Subcutaneous adipose tissue (tissue), 4 donors: ENCODE results near the gene SCYL3. TPM values are rescaled to one million over a fixed set of nuclear protein-coding genes. Genes with fewer than 3 reads are reported as not detected.

Source experiments
- total RNA-seq, 4 donors: library from RNA; depleted of rRNA; stranded (reverse); fragments of >200 nt; gene quantifications; one replicate each; pipeline ENCODE4 v1.1.0, GENCODE V29; 2016
- TF ChIP-seq, protein P1 (sequence below): fragments of 450-650 bp; IDR thresholded peaks from one replicate; pipeline ENCODE4 v1.5.1; 2016; ENCODE audit warnings: low read depth, mild to moderate bottlenecking, control low read depth, antibody characterized with exemption, moderate library complexity

The SCYL3 gene
- total RNA-seq, 4 donors from 2014 or later, result 8.7 to 15.2 (median 12.6) TPM

DNA sequence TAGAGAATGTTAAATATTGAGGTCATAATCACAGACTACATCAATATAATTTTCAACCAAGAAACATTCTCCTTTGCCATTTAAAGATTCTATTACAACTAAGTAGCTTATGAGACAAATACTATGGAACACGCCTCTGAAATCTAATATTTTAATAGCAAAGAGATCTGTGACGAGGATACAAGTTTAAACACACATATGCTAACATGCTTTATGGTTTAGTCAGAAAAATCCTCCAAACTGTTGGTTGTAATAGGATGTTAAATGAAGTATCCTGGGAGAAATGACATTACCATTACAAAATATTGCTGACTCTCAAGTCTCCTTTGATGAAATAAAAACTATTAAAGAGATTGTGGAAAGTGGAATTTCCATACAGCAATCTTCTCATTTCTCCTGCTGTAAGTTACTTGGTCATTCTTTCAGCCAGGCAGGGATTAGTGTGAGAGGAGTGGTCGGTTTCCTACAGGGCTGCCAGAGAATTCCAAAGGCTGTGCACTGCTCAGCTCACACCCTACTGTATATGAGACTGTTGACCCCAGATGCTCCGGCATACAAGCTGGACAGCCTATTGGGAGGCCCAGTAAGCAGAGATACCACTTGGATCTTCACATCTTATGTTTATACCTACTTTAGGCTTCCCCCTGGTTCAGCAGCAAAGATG lies 26.6 kb downstream of the SCYL3 start:
- TF ChIP-seq, protein P1, sequence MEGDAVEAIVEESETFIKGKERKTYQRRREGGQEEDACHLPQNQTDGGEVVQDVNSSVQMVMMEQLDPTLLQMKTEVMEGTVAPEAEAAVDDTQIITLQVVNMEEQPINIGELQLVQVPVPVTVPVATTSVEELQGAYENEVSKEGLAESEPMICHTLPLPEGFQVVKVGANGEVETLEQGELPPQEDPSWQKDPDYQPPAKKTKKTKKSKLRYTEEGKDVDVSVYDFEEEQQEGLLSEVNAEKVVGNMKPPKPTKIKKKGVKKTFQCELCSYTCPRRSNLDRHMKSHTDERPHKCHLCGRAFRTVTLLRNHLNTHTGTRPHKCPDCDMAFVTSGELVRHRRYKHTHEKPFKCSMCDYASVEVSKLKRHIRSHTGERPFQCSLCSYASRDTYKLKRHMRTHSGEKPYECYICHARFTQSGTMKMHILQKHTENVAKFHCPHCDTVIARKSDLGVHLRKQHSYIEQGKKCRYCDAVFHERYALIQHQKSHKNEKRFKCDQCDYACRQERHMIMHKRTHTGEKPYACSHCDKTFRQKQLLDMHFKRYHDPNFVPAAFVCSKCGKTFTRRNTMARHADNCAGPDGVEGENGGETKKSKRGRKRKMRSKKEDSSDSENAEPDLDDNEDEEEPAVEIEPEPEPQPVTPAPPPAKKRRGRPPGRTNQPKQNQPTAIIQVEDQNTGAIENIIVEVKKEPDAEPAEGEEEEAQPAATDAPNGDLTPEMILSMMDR, result no peak

DNA sequence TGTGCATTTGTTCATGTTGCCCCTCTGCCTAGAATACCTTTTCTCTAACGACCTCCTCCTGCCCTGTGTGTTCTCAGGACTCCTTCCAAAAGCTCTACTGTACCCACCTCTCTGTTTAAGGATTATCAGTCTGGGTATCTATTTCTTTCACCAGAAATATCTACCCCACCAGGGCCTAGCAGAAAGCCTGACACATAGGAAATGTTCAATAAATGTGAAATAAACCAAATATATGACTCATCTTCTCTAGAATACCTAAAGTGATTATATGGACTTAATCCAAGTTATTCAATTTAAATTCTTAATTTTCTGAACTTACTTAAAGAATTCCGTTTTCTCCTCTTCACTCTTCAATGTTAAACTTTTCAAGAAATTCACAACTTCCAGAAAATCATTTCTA lies 27.1 kb downstream of the SCYL3 start:
- TF ChIP-seq, protein P1, result no peak

GRCh38 chr1:169860750-169861149 lies 32.9 kb downstream of the SCYL3 start:
- TF ChIP-seq, protein P1, result no peak

DNA sequence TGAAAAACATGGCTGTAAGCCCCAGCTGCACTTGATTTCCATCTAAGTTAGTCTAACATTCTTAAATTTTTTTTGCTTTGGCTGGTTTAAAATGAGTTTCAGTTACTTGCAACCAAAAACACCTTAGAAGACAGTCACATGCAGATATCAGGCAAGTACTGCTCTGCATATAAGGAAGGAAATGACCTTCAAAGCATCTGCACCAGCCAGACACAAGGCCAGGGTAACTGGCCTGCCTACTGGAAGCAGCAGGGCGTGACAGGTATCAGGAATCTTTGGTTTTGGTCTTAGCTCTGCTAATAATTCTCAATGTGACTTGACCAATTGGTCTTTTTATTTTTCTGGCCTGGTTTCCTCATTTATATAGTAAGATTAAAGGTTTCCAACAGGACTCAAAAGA lies 33.5 kb downstream of the SCYL3 start:
- TF ChIP-seq, protein P1, result no peak

GRCh38 chr1:169859001-169859400 lies 34.7 kb downstream of the SCYL3 start:
- TF ChIP-seq, protein P1, result no peak

DNA sequence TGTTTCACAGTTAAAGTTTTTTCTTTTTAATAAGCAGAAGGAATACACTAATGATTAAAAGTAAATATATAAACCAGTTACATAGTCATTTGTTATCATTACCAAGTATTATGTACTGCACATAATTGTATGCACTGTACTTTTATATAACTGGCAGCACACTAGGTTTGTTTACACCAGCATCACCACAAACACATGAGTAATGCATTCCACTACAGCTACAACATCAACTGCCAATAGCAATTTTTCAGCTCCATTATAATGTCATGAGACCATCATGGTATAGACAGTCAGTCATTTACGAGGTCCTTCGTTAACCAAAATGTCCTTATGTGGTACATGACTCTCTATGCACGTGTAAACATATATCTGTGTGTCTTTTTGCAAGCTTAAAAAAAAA lies 35.2 kb downstream of the SCYL3 start:
- TF ChIP-seq, protein P1, result no peak

DNA sequence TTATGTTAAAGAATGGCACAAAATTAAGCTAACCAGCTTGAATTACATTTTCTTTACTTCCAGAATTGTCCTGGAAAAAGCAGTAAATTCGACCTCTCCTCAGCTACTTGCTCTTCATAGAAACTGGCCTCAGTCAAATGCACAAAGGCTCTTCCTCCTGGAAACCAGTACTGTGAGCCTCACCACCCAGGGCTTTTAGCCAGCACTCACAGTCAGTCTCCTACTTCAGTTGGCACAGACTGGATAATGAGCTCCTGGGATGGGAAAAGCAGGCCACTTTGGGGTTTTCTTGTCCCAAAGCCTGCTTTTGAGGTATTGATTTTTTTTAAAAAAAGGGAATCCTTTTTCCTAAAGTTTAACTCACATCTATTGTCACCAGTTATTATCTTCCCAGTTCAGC lies 40.4 kb downstream of the SCYL3 start:
- TF ChIP-seq, protein P1, result no peak
